ENCODE measurements around the gene PRRT3.

- TF ChIP-seq, protein P1, sequence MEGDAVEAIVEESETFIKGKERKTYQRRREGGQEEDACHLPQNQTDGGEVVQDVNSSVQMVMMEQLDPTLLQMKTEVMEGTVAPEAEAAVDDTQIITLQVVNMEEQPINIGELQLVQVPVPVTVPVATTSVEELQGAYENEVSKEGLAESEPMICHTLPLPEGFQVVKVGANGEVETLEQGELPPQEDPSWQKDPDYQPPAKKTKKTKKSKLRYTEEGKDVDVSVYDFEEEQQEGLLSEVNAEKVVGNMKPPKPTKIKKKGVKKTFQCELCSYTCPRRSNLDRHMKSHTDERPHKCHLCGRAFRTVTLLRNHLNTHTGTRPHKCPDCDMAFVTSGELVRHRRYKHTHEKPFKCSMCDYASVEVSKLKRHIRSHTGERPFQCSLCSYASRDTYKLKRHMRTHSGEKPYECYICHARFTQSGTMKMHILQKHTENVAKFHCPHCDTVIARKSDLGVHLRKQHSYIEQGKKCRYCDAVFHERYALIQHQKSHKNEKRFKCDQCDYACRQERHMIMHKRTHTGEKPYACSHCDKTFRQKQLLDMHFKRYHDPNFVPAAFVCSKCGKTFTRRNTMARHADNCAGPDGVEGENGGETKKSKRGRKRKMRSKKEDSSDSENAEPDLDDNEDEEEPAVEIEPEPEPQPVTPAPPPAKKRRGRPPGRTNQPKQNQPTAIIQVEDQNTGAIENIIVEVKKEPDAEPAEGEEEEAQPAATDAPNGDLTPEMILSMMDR (conservative IDR thresholded peaks at IDR 0.05 in 1 of 2, IDR thresholded peaks at IDR 0.05 in 1 of 2; ENCODE audit: low read depth in 1 of 2, low read length in 2 of 2) = no peak
- no peak for TF ChIP-seq EZH2 (IDR thresholded peaks at IDR 0.05; ENCODE audit: low read length, missing control alignments)
Observed at GRCh38 chr3:9942934-9943690, 9.1 kb downstream of the PRRT3 start.

Measured in fibroblast of lung (primary cell).